Activated CD8-positive, alpha-beta memory T cell treated with anti-CD3 and anti-CD28 coated beads, Interleukin-2, amount 50 U/mL, for 48 hours (primary cell): ENCODE results near the gene WDR18.

Experiments used
- DNase-seq: peaks from one replicate; pipeline ENCODE4 v3.0.0-alpha.2; 2020

The WDR18 gene

GRCh38 chr19:993831-994393 is 9.8 kb downstream of the WDR18 start:
- DNase-seq: no peak

GRCh38 chr19:994516-994915 is 10.4 kb downstream of the WDR18 start:
- no peak for DNase-seq

- DNase-seq: no peak
Measured at GRCh38 chr19:995051-995827, 11.1 kb downstream of the WDR18 start.

- peak; percentile 81 for DNase-seq
Measured at GRCh38 chr19:996051-996838, 12.1 kb downstream of the WDR18 start.

GRCh38 chr19:998064-998463 is 13.9 kb downstream of the WDR18 start:
- DNase-seq: no peak

- no peak for DNase-seq
Measured at GRCh38 chr19:999379-999719, 15.2 kb downstream of the WDR18 start.

GRCh38 chr19:1000095-1000494 is 15.9 kb downstream of the WDR18 start, which contains the start of gene GRIN3B:
TSS of gene GRIN3B (plus strand) at chr19:1000419. CDS start at chr19:1000438, 19 bp downstream.
- DNase-seq: peak; percentile 87

GRCh38 chr19:1000591-1001537 is 16.7 kb downstream of the WDR18 start:
- DNase-seq: no peak

- DNase-seq: peak; percentile 94
Measured at GRCh38 chr19:1001538-1002166, 17.5 kb downstream of the WDR18 start.

GRCh38 chr19:1002600-1002999 is 18.5 kb downstream of the WDR18 start:
- no peak for DNase-seq

- no peak for DNase-seq
Measured at GRCh38 chr19:1003283-1003682, 19.1 kb downstream of the WDR18 start.

GRCh38 chr19:1004204-1004802 is 20.2 kb downstream of the WDR18 start:
- no peak for DNase-seq

- DNase-seq: no peak
Measured at GRCh38 chr19:1004803-1005664, 20.9 kb downstream of the WDR18 start.

GRCh38 chr19:1006711-1007398 is 22.7 kb downstream of the WDR18 start:
- DNase-seq: no peak

- DNase-seq: no peak
Measured at GRCh38 chr19:1007399-1008251, 23.5 kb downstream of the WDR18 start.

- DNase-seq: no peak
Measured at GRCh38 chr19:1008268-1009040, 24.3 kb downstream of the WDR18 start.

GRCh38 chr19:1009041-1009980 is 25.2 kb downstream of the WDR18 start:
- no peak for DNase-seq
